Mucosa of stomach (tissue), 1 donor: Measurements from ENCODE around the gene LY9.

Source experiments
- H3K27me3 ChIP-seq: one replicate; pipeline ENCODE4 v1.7.0; 2013; ENCODE audit warnings: mild to moderate bottlenecking, low read length; ENCODE audit not compliant: control insufficient read depth, insufficient read depth
- H3K36me3 ChIP-seq: one replicate; pipeline ENCODE4 v1.7.0; 2013; ENCODE audit warnings: low read length; ENCODE audit not compliant: control insufficient read depth, insufficient read depth
- H3K4me1 ChIP-seq: one replicate; pipeline ENCODE4 v1.7.0; 2013; ENCODE audit warnings: mild to moderate bottlenecking, low read length; ENCODE audit not compliant: control insufficient read depth, insufficient read depth
- H3K4me3 ChIP-seq: one replicate; pipeline ENCODE4 v1.7.0; 2013; ENCODE audit warnings: low read length
- H3K9ac ChIP-seq: one replicate; pipeline ENCODE4 v1.7.0; 2013; ENCODE audit warnings: mild to moderate bottlenecking, low read length, moderate library complexity
- H3K9me3 ChIP-seq: one replicate; pipeline ENCODE4 v1.7.0; 2013; ENCODE audit warnings: mild to moderate bottlenecking, low read length, moderate library complexity; ENCODE audit not compliant: control insufficient read depth
- donor health status: Pancreatic carcinoma.

Gene LY9

GRCh38 chr1:160758521-160758920 is 37.5 kb upstream of the LY9 start:
- no peaks in the 10 kb centered on the region for H3K36me3 ChIP-seq

GRCh38 chr1:160759740-160760139 is 36.2 kb upstream of the LY9 start:
- no peaks in the 10 kb centered on the region for H3K4me1 ChIP-seq
- H3K9me3 ChIP-seq = no peaks in the 10 kb centered on the region
- H3K9ac ChIP-seq = no peak overlapping the region
- no peak overlapping the region for H3K4me3 ChIP-seq
- H3K27me3 ChIP-seq = no peaks in the 10 kb centered on the region
- H3K36me3 ChIP-seq = no peaks in the 10 kb centered on the region

More at GRCh38 chr1:160758521-160758920, 37.5 kb upstream of the LY9 start:
- Histone ChIP-seq H3K4me3 (no peak overlapping the region), H3K4me1 (no peaks in the 10 kb centered on the region), H3K9me3 (no peaks in the 10 kb centered on the region), H3K9ac (no peak overlapping the region), H3K27me3 (no peaks in the 10 kb centered on the region)

- Histone ChIP-seq H3K4me3 (no peak overlapping the region), H3K9me3 (no peaks in the 10 kb centered on the region), H3K4me1 (no peaks in the 10 kb centered on the region), H3K27me3 (no peaks in the 10 kb centered on the region), H3K9ac (no peak overlapping the region), H3K36me3 (no peaks in the 10 kb centered on the region)
These were observed 34.9 kb upstream of the LY9 start for GRCh38 chr1:160761046-160761445.

GRCh38 chr1:160761886-160762285 is 34.1 kb upstream of the LY9 start:
- no peaks in the 10 kb centered on the region for H3K27me3 ChIP-seq
- H3K36me3 ChIP-seq = no peaks in the 10 kb centered on the region
- no peaks in the 10 kb centered on the region for H3K4me1 ChIP-seq
- no peak overlapping the region for H3K9ac ChIP-seq
- no peaks in the 10 kb centered on the region for H3K9me3 ChIP-seq
- no peak overlapping the region for H3K4me3 ChIP-seq

- Histone ChIP-seq H3K36me3 (no peaks in the 10 kb centered on the region), H3K4me1 (no peaks in the 10 kb centered on the region), H3K9ac (no peak overlapping the region), H3K4me3 (no peak overlapping the region), H3K27me3 (no peaks in the 10 kb centered on the region), H3K9me3 (no peaks in the 10 kb centered on the region)
These were observed 32.0 kb upstream of the LY9 start for GRCh38 chr1:160763993-160764392.

GRCh38 chr1:160767395-160768294 is 28.3 kb upstream of the LY9 start:
- H3K27me3 ChIP-seq = no peaks in the 10 kb centered on the region
- H3K4me3 ChIP-seq = no peak overlapping the region
- H3K36me3 ChIP-seq = no peaks in the 10 kb centered on the region
- H3K4me1 ChIP-seq = no peaks in the 10 kb centered on the region
- H3K9ac ChIP-seq = no peak overlapping the region
- H3K9me3 ChIP-seq = no peaks in the 10 kb centered on the region

- no peak overlapping the region for H3K4me3 ChIP-seq
- no peaks in the 10 kb centered on the region for H3K9me3 ChIP-seq
- H3K36me3 ChIP-seq = no peaks in the 10 kb centered on the region
- H3K4me1 ChIP-seq = no peaks in the 10 kb centered on the region
- no peaks in the 10 kb centered on the region for H3K27me3 ChIP-seq
- no peak overlapping the region for H3K9ac ChIP-seq
These were observed 27.7 kb upstream of the LY9 start for GRCh38 chr1:160768295-160768657.

DNA sequence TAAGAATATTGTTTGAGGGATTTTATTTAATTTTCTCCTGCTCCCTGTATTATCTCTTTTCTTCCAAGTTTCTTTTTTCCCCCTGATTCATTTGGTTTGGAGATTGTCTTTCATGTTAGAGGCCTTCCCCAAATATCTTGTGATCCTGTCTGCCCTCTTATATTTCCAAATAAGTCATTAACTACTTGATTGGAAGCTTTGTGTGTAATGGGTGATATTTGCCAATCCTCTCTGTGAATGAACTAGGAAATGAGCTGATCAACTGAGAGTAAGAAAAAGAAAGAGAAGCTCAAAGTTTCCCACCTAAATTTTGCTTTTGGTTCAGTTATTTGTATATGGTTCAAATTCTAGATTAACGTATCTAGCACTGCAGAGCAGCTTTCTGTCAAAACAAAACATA is 23.6 kb upstream of the LY9 start:
- no peak overlapping the region for H3K4me3 ChIP-seq
- H3K4me1 ChIP-seq = no peaks in the 10 kb centered on the region
- H3K36me3 ChIP-seq = no peaks in the 10 kb centered on the region
- no peaks in the 10 kb centered on the region for H3K27me3 ChIP-seq
- H3K9me3 ChIP-seq = no peaks in the 10 kb centered on the region
- no peak overlapping the region for H3K9ac ChIP-seq

DNA sequence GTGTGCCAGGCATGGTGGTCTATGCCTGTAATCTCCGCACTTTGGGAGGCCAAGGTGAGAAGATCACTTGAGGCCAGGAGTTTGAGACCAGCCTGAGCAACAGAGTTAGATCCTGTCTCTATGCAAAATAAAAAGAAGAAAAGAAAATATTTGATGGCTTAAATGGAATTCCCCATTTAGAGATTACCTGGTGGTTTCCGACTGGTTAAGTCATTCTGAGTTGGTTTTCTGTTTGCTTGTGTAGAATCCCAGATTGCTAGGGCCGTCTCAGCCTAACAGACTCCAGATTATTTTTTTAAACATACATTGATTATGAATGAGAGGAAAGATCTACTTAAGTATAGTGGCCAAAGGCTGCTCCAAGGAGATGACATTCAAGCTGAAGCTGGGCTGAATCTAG is 22.9 kb upstream of the LY9 start:
- H3K9ac ChIP-seq = no peak overlapping the region
- H3K36me3 ChIP-seq = no peaks in the 10 kb centered on the region
- H3K27me3 ChIP-seq = no peaks in the 10 kb centered on the region
- H3K4me1 ChIP-seq = no peaks in the 10 kb centered on the region
- no peaks in the 10 kb centered on the region for H3K9me3 ChIP-seq
- H3K4me3 ChIP-seq = no peak overlapping the region

GRCh38 chr1:160774886-160775719 is 20.9 kb upstream of the LY9 start:
- Histone ChIP-seq H3K4me3 (no peak overlapping the region), H3K4me1 (peaks cover under 1% of the 10 kb centered on the region), H3K9me3 (no peaks in the 10 kb centered on the region), H3K9ac (no peak overlapping the region), H3K27me3 (no peaks in the 10 kb centered on the region), H3K36me3 (no peaks in the 10 kb centered on the region)

DNA sequence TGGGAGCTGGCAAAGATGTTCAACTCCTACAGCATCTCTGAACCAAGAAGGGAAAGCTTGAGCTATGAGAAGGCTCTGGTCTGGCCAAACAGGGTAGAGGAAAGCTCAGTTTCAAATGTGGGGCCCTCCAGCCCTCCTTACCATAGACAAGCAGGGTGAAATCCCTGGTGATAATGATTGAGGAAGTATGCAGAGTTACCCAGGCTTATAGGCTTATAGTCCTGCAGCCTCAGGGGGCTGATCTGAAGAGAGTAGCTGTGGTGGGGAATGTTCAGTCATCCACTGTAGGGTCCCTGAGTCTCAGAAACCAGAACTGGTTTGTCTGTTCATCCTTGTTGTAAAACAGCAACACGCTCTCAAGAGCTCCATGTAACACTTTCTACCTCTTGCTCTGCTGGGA is 19.8 kb upstream of the LY9 start:
- no peaks in the 10 kb centered on the region for H3K27me3 ChIP-seq
- no peak overlapping the region for H3K4me3 ChIP-seq
- no peak overlapping the region for H3K9ac ChIP-seq
- peaks cover 11% of the 10 kb centered on the region for H3K4me1 ChIP-seq
- no peaks in the 10 kb centered on the region for H3K36me3 ChIP-seq
- H3K9me3 ChIP-seq = no peaks in the 10 kb centered on the region

DNA sequence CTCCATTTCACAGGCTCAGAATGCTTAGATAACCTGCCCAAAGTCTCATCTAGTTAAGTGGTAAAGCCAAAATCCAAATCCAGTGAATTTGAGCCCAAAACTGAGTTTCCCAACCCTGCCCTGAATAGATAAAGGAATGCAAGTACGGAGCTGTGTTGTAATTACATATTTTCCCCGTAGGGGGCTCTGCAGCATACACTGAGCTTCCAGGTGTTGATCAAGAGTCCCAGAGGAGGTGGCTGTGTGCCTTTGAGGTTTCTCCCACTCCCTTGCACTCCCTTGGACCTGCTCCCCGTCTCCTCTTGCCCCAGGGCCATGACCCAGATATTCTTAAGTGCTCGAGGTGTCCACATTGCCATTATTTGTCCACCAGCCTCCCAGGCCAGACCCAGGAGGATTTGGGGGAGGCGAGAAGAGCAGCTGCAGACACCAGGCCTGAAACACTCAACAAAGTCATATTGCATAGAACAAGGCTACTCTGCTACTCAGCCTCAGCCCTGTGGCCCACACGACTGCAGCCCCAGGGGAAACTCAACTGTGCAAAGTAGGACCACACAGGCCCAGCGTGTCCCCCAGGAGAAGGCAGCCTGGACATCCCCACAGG is 18.4 kb upstream of the LY9 start:
- no peaks in the 10 kb centered on the region for H3K36me3 ChIP-seq
- H3K4me3 ChIP-seq = no peak overlapping the region
- peaks cover 24% of the 10 kb centered on the region for H3K4me1 ChIP-seq
- no peaks in the 10 kb centered on the region for H3K9me3 ChIP-seq
- H3K27me3 ChIP-seq = no peaks in the 10 kb centered on the region
- H3K9ac ChIP-seq = no peak overlapping the region
